ENCODE data around the gene FGF19. TPM values are rescaled to one million over a fixed set of nuclear protein-coding genes. Genes with fewer than 3 reads are reported as not detected.
"Not testable (repeated sequence)": the region's sequence is repeated elsewhere in the genome, so short reads cannot be mapped to it uniquely, and the experiment has no call there.

Gene FGF19
- polyA plus RNA-seq, 1 donor from 2014 or later, result 4.6 TPM

GRCh38 chr11:69687969-69688771, 15.7 kb downstream of the FGF19 start:
- not testable (repeated sequence) for H3K4me2 ChIP-seq (ENCODE audit: low read length); H4K20me1 ChIP-seq (ENCODE audit: insufficient read depth); H3K9ac ChIP-seq (ENCODE audit: low read length); H3K27me3 ChIP-seq (ENCODE audit: insufficient read depth, low read depth, low read length); H3K36me3 ChIP-seq (ENCODE audit: insufficient read depth, low read length); H3K4me3 ChIP-seq (ENCODE audit: low read length); H3K79me2 ChIP-seq (replicated peaks; ENCODE audit: insufficient read depth, low read length); H3K9me2 ChIP-seq (ENCODE audit: insufficient read depth, low read length); H3K27ac ChIP-seq (ENCODE audit: low read length); H3K9me3 ChIP-seq (ENCODE audit: low read length); H3F3A ChIP-seq (ENCODE audit: insufficient read depth, low read length, poor library complexity, severe bottlenecking); H2AFZ ChIP-seq (ENCODE audit: low read depth, low read length)

GRCh38 chr11:69686856-69687255, 17.0 kb downstream of the FGF19 start:
- H4K20me1 ChIP-seq (ENCODE audit: insufficient read depth), result no peaks in the 10 kb centered on the region
- H2AFZ ChIP-seq (ENCODE audit: low read depth, low read length), result no peak overlapping the region
- H3K4me2 ChIP-seq (ENCODE audit: low read length), result no peak overlapping the region
- H3K4me3 ChIP-seq (ENCODE audit: low read length), result no peak overlapping the region
- H3K9ac ChIP-seq (ENCODE audit: low read length), result no peak overlapping the region
- H3K36me3 ChIP-seq (ENCODE audit: insufficient read depth, low read length), result no peaks in the 10 kb centered on the region
- TF ChIP-seq RAD21 (conservative IDR thresholded peaks at IDR 0.05), result no peak
- no peak for TF ChIP-seq POLR2AphosphoS5 (IDR thresholded peaks at IDR 0.05)
- no peak for TF ChIP-seq EZH2 (IDR thresholded peaks at IDR 0.05; ENCODE audit: borderline replicate concordance, insufficient read depth, low read length, poor library complexity, severe bottlenecking)
- TF ChIP-seq EP300 (conservative IDR thresholded peaks at IDR 0.05; ENCODE audit: poor library complexity, severe bottlenecking), result no peak
- TF ChIP-seq MXI1 (conservative IDR thresholded peaks at IDR 0.05; ENCODE audit: poor library complexity, severe bottlenecking), result no peak
- TF ChIP-seq, protein P1, sequence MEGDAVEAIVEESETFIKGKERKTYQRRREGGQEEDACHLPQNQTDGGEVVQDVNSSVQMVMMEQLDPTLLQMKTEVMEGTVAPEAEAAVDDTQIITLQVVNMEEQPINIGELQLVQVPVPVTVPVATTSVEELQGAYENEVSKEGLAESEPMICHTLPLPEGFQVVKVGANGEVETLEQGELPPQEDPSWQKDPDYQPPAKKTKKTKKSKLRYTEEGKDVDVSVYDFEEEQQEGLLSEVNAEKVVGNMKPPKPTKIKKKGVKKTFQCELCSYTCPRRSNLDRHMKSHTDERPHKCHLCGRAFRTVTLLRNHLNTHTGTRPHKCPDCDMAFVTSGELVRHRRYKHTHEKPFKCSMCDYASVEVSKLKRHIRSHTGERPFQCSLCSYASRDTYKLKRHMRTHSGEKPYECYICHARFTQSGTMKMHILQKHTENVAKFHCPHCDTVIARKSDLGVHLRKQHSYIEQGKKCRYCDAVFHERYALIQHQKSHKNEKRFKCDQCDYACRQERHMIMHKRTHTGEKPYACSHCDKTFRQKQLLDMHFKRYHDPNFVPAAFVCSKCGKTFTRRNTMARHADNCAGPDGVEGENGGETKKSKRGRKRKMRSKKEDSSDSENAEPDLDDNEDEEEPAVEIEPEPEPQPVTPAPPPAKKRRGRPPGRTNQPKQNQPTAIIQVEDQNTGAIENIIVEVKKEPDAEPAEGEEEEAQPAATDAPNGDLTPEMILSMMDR (IDR thresholded peaks at IDR 0.05; ENCODE audit: poor library complexity, severe bottlenecking), result no peak
- TF ChIP-seq TAF1 (IDR thresholded peaks at IDR 0.05; ENCODE audit: low read depth), result no peak
- no peak for TF ChIP-seq SMC3 (conservative IDR thresholded peaks at IDR 0.05; ENCODE audit: poor library complexity)
- TF ChIP-seq, protein P2, sequence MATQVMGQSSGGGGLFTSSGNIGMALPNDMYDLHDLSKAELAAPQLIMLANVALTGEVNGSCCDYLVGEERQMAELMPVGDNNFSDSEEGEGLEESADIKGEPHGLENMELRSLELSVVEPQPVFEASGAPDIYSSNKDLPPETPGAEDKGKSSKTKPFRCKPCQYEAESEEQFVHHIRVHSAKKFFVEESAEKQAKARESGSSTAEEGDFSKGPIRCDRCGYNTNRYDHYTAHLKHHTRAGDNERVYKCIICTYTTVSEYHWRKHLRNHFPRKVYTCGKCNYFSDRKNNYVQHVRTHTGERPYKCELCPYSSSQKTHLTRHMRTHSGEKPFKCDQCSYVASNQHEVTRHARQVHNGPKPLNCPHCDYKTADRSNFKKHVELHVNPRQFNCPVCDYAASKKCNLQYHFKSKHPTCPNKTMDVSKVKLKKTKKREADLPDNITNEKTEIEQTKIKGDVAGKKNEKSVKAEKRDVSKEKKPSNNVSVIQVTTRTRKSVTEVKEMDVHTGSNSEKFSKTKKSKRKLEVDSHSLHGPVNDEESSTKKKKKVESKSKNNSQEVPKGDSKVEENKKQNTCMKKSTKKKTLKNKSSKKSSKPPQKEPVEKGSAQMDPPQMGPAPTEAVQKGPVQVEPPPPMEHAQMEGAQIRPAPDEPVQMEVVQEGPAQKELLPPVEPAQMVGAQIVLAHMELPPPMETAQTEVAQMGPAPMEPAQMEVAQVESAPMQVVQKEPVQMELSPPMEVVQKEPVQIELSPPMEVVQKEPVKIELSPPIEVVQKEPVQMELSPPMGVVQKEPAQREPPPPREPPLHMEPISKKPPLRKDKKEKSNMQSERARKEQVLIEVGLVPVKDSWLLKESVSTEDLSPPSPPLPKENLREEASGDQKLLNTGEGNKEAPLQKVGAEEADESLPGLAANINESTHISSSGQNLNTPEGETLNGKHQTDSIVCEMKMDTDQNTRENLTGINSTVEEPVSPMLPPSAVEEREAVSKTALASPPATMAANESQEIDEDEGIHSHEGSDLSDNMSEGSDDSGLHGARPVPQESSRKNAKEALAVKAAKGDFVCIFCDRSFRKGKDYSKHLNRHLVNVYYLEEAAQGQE (IDR thresholded peaks at IDR 0.05; ENCODE audit: borderline replicate concordance), result no peak
- peaks cover 5% of the 10 kb centered on the region for H3K27me3 ChIP-seq (ENCODE audit: insufficient read depth, low read depth, low read length)
- H3K27ac ChIP-seq (ENCODE audit: low read length), result no peak overlapping the region
- H3K9me3 ChIP-seq (ENCODE audit: low read length), result no peaks in the 10 kb centered on the region
- no peaks in the 10 kb centered on the region for H3F3A ChIP-seq (ENCODE audit: insufficient read depth, low read length, poor library complexity, severe bottlenecking)
- H3K79me2 ChIP-seq (replicated peaks; ENCODE audit: insufficient read depth, low read length), result no peaks in the 10 kb centered on the region
- H3K9me2 ChIP-seq (ENCODE audit: insufficient read depth, low read length), result no peaks in the 10 kb centered on the region
